HG03108 (cell line): ENCODE data around the gene YBX2.

Experiments
- ATAC-seq: cut with Tn5 transposase; IDR thresholded peaks from one replicate; pipeline ENCODE4 v1.9.1; 2021; ENCODE audit warnings: moderate library complexity; ENCODE audit not compliant: unreplicated experiment

Gene YBX2

DNA sequence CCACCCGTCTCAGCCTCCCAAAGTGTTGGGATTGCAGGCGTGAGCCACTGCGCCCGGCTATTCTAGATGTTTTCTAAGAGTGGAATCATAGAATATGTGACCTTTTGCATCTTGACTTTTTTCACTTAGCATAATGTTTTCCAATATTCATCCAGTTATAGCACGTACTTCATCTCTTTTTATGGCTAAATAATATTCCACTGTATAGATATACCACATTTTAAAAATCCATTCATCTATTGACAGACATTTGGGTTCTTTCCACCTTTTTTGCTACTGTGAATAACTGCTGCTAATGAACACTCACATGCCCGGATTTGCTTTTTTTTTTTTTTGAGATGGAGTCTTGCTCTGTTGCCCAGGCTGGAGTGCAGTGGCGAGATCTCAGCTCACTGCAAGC lies 9.7 kb upstream of the YBX2 start:
- no peak for ATAC-seq

DNA sequence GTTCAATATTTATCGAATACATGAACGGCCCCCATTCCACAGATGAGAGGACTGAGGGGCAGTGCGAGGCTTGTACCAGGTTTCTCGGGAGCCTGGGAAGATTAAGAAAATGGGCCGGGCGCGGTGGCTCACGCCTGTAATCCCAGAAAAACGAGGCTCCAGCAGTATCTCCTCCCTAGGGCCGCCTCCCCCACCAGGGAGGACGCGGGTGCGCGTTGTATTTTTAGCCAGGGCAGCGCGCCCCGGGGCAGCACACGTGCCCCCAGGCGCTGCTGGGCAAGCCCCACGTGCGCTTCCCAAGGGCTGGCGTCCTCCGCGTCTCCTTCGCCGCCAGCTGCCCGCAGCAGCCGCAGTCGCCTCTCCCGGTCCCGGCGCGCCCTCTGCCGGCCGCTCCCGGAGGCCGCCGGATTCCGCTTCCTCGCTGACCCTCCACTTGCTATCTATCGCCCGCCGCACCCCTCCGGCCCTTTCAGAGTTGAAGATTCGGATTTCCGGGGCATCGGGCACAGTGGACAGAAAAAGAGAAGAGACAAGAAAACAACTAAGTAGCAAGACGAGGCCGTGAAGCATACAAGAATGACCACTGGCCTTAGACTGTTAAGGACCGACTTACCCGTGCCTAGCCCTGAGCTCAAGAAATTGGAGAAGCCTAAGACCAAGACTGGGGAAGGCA lies 1.9 kb upstream of the YBX2 start:
- ATAC-seq, result no peak

DNA sequence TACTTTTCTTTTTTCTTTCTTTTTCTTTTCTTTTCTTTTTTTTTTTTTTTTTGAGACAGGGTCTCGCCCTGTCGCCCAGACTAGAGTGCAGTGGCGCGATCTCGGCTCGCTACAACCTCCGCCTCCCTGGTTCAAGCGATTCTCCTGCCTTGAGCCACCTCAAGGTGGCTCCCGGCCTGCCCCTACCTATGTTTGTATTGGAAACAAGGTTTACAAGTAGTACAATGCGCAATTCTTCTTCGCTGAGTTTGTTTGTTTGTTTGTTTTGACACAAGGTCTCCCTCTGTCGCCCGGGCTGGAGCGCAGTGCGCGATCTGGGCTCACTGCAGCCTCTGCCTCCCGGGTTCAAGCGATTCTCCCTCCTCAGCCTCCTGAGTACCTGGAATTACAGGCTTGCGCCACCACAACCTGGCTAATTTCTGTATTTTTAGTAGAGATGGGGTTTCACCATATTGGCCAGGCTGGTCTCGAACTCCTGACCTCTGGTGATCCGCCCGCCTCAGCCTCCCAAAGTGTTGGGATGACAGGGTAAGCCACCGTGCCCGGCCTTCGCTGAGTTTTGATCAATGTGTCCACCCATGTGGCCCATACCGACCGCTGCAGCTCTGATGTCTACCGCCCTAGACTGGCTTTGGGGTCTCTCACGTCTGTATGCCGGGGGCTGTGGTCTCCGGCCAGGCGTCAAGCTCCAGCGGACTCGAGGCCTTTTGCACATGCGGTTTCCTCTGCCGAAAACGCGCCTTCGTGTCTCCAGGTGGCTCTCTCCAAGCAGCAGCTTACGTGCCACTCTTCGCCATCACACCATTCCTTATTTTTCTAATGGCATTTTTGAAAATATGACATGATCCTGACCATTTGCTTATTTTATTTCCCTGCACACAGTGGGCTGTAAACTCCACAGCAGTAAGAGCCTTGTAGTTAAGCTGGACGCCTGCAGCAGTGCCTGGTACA lies 1.1 kb upstream of the YBX2 start:
- no peak for ATAC-seq

DNA sequence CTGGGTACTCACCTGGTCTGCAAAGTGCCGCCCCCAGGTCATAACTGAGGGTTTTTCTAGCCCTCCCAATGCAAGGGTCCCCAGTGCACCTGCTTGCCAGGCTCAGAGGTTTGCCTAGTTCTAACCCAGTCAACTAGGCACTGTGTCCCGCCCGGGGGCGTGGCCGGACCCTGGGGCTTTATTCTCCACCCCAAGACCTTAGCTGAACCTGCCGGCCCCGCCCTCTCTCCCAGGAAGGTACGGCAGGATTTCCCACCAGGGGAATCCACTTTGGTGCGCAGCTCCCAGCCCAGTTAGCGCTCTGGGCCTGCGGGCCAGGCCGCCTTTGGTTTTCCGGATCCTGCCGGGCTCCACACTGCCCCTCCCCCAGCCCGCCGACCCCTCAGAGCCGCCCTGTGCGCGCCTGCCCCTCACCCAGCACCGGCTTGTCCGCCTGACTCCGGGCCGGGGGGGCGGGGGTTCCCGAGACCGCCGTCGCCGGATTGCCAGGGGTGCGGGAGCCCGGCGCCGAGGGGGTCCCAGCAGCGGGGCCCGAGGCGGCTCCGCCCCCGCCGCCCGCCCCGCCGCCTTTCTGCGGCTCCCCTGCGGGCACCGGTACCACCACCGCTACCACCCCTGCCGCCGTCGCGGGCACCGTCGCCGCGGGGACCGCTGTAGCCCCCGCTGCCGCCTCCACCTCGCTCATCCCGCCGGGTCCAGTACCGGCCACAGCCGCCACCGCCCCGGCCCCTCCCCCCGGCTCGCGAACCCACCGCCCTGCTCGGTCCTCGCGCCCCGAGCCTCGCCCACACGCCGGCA lies 424 bp downstream of the YBX2 start:
- ATAC-seq, result no peak

DNA sequence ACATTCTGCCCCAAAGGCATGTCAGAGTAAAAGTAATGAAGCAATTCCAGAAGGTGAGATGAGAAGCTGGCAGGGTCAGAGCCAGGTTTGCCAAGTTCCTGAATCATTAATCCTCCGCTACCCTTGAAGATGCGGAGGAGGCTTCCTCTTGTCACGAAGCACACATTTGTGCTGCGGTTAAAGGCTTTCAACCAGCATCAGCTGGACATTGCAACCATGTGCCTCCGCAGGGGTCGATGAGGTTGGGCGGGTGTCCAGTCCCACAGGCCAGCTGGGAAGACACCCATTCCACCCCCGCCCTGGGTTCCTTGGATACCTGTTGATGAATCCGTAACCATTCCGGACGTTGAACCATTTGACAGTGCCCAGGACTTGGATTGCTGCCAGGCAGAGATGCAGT lies 1.3 kb downstream of the YBX2 start:
- ATAC-seq, result no peak

DNA sequence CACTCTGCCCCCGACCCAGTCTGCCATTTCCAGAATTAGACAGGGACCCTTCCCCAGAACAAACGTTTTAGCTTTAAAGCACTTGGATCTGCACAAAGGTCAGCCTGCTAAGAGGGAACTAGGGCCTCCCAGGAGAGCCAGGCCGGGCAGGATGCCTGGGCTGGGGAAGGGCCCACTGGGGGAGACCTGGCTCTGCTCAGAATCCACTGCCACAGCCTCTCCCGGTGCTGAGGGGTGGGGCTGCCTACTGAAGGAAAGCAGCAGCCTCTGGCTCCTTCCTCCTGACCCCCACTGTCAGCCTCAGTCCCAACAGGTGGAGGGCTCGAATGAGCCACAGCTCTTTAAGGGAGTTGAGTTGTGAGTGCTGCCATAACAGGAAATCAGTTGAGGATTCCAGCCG lies 1.7 kb downstream of the YBX2 start:
- no peak for ATAC-seq

DNA sequence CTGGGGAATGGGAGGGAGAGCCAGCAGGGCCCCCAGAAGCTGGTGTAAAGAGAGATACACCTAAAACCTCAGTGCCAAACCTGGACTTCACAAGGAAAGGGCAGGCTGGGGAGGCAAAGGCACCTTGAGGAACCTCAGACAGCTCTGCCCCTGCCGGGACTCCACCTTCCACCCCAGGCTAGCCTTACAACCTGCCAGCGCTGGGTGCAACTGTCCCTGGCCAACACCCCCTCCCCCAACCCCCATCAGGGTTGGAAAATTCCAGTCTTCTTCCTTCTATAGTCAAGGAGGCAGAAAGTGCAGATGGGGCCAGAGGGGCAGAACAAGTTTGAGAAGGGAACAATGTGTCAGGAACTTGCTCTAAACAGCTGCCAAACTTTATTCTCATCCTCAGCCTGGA lies 2.2 kb downstream of the YBX2 start:
- ATAC-seq, result no peak

DNA sequence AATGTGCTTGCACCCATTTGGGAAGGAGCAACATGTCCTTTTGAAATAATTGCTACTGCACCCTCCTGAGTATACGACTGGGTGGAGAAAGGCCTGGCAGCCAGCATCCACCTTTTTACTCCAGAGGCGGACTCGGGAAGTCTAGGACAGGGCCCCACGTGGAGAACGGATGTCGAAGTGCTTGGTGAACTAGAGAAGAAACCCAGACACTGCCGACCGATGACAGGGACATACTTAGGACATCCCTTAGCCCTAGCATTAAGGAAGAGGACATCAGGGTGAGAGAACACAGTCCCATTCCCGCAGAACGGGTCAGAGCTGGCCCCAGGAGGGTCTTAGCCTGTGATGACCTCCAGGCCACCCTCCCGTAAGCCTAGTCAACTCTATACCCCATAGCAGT lies 3.8 kb downstream of the YBX2 start:
- no peak for ATAC-seq

DNA sequence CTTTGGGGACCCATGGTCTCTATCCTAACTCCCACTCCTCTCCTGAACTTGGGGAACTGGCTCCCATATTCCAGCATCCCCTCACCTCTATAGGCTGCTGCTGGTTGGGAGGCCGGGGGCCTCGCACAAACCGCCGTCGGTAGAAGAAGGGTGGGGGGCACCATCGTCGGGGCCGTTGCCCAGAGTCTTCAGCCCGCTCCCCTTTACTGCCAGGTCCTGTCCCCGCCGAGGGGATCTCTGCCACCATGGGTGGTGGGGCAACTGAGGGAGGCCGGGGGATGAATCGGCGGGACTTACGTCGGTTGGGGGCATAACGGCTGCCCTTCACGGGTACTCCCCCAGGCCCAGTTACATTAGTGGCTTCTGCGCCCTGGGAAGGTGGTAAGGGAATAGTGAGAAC lies 4.3 kb downstream of the YBX2 start:
- ATAC-seq, result no peak

DNA sequence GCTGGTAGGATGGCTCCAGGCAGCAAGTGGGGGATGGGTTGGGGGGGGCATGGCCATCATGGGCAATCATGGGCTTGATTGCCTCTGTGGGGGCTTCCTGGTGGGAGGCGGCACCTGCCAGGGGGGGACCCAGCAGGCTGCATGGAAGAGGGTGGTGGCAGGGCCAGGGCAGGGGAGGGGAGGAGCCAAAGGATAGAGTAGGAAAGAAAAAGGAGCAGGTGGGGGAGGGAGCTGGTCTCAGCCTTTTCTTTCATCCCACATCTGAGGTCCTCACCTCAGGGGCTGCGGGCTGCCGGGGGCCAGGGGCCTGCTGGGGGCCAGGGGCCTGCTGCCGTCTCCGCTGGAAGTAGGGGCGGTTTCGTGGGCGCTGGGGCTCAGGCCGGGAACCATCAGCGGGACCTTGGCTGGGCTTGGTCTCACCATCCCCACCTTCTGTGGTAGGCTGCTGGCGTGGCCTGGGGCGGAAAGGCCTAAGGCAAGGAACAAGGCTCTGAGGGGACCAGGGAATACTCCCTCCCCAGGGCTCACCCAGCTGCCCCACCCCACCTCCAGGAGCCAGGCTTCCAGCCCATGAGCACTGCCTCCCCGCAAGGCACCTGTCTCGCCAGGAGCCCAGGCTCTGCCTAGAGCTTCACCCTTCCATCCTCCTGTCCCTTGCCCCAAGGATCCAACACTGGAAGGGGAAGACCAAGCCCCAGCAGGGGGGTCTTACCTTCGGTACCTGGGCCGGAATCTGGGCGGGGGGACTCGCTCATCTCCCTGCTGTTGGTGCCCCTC lies 5.0 kb downstream of the YBX2 start:
- no peak for ATAC-seq

DNA sequence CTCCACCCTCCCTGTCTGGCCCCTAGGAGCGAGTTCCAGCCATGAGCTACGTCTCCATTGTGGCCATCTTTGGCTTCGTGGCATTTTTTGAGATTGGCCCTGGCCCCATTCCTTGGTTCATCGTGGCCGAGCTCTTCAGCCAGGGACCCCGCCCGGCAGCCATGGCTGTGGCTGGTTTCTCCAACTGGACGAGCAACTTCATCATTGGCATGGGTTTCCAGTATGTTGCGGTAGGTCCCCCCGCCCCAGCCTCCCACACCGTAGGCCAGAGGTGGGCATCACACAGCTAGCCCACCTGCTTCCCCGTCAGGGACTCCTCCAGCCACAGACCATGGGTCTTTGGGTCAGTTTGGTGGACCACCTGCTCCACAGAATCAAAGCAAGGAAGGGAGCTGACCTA lies 8.8 kb downstream of the YBX2 start:
- ATAC-seq, result no peak

DNA sequence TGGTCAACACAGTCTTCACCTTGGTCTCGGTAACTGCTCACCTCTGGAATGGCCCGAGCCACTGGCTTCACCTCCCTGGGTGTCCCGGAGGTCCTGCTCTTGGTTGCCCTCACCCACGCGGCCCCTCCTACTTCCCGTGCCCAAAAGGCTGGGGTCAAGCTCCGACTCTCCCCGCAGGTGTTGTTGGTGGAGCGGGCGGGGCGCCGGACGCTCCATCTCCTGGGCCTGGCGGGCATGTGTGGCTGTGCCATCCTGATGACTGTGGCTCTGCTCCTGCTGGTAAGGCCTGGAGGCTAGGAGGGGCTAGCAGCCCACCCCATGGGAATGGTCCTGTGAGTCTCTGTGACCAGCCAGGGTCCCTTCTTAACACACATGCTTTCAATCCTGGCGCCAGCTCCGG lies 9.5 kb downstream of the YBX2 start:
- no peak for ATAC-seq

DNA sequence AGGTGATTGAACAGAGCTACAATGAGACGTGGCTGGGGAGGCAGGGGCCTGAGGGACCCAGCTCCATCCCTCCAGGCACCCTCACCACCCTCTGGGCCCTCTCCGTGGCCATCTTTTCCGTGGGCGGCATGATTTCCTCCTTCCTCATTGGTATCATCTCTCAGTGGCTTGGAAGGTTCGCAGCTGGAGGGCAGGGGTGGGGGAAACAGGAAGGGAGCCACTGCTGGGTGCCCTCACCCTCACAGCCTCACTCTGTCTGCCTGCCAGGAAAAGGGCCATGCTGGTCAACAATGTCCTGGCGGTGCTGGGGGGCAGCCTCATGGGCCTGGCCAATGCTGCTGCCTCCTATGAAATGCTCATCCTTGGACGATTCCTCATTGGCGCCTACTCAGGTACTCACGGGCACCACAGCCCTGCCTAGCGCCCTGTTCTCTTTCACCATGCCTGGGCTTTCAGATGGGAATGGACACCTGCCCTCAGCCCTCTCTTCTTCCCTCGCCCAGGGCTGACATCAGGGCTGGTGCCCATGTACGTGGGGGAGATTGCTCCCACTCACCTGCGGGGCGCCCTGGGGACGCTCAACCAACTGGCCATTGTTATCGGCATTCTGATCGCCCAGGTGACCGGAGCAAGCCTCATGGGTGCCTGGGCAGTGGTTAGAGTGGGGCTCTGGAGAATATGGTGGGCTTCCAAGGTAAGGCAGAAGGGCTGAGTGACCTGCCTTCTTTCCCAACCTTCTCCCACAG lies 10.8 kb downstream of the YBX2 start:
- no peak for ATAC-seq

DNA sequence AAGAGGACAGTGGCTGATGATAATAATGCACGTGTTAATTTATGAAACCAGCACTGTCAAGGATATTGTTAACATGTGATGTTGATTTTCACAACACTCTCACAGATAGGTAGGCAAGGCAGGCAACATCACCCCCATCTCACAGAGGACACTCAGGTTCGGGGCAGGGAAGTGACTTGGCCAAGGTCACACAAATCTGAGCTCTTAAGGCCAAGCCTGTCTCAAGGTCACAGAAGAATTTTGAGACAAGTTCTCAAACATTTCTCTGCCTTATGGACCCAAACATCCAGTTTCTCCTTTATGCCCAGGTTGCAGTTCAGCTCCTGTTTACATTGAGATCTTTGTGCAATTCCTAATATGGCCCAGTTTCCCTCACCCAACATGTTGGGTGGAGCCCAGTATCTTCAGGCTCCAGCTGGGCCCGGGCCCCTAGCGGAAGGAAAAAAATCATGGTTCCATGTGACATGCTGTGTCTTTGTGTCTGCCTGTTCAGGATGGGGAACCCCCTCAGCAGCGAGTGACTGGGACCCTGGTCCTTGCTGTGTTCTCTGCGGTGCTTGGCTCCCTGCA lies 11.6 kb downstream of the YBX2 start:
- no peak for ATAC-seq

DNA sequence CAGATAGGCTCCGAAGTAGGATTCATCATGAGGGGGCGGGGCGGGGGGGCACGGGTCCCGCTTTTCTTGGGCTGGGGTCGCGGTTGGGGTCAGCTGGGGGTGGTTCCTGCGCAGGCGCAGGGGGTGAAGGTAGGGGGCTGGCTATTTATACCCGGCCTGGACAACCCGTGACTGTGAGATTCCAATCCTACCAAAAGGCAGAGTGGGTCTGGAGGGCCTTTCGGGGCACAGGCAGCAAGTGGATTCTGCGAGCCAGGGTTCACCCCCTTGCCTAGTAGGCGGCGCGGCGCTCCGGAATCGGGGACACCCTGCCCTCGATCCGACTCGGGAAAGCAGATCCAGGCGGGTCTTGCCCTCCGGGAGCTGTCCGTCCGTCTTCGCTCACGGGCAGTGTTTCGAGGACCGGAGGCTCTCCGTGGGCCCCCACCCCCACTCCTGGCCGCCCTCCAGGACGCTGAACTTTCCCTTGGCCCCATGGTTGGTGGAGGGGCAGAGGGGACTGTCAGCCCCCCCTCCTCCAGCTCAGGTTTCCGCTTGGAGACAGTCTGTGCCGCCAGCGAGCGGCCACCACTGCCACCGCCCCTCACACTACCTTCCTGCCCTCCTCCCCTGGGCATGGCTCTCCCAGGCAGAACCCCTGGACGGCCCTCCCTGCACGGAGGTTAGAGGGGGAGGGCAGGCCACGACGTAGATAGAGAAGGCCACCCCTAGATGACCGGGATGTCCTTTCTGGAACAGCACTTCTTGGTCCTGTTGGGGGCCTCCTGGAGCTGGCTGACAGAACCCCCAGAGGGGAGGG lies 12.3 kb downstream of the YBX2 start:
- ATAC-seq, result no peak

DNA sequence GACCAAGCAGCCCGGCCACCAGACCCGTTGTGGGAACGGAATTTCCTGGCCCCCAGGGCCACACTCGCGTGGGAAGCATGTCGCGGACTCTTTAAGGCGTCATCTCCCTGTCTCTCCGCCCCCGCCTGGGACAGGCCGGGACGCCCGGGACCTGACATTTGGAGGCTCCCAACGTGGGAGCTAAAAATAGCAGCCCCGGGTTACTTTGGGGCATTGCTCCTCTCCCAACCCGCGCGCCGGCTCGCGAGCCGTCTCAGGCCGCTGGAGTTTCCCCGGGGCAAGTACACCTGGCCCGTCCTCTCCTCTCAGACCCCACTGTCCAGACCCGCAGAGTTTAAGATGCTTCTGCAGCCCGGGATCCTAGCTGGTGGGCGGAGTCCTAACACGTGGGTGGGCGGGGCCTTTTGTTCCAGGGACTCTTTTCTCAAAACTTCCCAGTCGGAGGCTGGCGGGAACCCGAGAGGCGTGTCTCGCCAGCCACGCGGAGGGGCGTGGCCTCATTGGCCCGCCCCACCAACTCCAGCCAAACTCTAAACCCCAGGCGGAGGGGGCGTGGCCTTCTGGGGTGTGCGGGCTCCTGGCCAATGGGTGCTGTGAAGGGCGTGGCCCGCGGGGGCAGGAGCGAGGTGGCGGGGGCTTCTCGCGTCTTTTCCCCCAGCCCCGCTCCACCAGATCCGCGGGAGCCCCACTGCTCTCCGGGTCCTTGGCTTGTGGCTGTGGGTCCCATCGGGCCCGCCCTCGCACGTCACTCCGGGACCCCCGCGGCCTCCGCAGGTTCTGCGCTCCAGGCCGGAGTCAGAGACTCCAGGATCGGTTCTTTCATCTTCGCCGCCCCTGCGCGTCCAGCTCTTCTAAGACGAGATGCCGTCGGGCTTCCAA lies 13.1 kb downstream of the YBX2 start, which contains the start of gene SLC2A4:
Gene SLC2A4, plus strand, starts transcription at position 645 of the 879 bp plus-strand sequence. Its CDS starts 217 bp downstream, at position 862.
- ATAC-seq, result peak; percentile 53

DNA sequence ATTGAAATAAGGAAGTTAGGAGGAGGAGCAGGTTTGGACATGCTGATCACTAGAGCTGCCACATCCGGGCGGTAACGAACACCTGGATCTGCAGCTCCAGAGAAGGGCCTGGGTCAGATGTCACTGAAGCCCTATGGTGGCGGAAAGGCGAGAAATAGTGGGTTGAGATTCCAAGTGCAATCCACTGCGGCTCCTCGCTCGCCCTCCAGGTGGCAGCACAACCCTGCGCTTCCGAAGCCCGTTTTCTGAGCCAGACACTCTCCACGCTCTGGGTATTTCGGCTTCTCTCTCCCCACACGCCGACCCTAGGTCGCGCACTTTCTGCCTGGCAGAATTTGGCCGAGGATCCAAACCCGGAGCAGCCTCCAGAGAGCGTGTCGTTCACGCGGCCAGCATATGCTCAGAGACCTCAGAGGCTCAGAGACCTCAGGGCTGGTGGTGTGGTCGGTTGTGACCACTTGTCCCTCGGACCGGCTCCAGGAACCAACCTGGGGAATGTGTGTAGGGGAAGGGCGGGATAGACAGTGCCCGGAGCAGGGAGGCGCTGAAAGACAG lies 13.8 kb downstream of the YBX2 start:
- ATAC-seq, result peak; percentile 60

DNA sequence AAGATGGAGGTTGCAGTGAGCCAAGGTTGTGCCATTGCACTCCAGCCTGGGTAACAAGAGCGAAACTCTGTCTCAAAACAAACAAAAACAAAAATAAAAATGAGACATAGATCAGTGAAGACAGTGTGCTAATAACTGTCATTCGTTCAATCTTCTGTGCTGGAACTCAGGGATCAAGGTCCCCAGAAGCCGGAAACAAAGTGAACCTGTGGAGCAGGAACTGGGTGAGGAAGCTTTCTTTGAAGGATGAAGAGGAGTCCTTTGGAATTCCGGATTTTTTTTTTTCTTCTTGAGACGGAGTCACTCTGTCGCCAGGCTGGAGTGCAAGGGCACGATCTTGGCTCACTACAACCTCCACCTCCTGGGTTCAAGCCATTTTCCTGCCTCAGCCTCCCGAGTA lies 15.0 kb downstream of the YBX2 start:
- no peak for ATAC-seq
